Sciatic nerve (tissue), 2 donors: ENCODE results near the gene SYNM. TPM values are rescaled to one million over a fixed set of nuclear protein-coding genes. Genes with fewer than 3 reads are reported as not detected.
"Not testable (repeated sequence)": the region's sequence is repeated elsewhere in the genome, so short reads cannot be mapped to it uniquely, and the experiment has no call there.

Experiments
- ATAC-seq: fragments of 200-7000 bp; cut with Tn5 transposase; one replicate; pipeline ENCODE4 v1.9.1; 2020; ENCODE audit warnings: mild to moderate bottlenecking, moderate library complexity
- DNase-seq: peaks from one replicate; pipeline ENCODE4 v3.0.0-alpha.2; 2020; ENCODE audit warnings: low spot score
- intact Hi-C: fragments of 100-400 bp; cut with DNase I; formaldehyde crosslinking; loops from one replicate; pipeline ENCODE4 v1.14.2; 2022
- total RNA-seq: library from RNA; stranded (reverse); fragmentation: NEBNext Ultra II Directional; extraction: Animal tissue kit (Norgen Biotek cat#: 25700); gene quantifications from one replicate; pipeline ENCODE4 v1.2.1, GENCODE V29; 2021
- donor health status: DM: no; HTN: no; CAD: no.
- donor health status: DM: no; HTN: no; CAD: no.

The SYNM gene
- total RNA-seq, 1 donor from 2014 or later = 33.7 TPM

- DNase-seq (peak; percentile 55), ATAC-seq (no peak)
- intact Hi-C loops = no loop called here
Measured at GRCh38 chr15:99102332-99103235, 2.3 kb upstream of the SYNM start.

GRCh38 chr15:99103279-99103678 lies 1.6 kb upstream of the SYNM start:
- ATAC-seq (no peak), DNase-seq (peak; percentile 49)
- intact Hi-C loops = no loop called here

- intact Hi-C loops = loop anchor here (5.0 kb wide), 2 partner anchors 107 to 1277 kb away; no protein-coding TSS in a partner anchor
- DNase-seq = no peak
Measured at GRCh38 chr15:99105514-99106341, 848 bp downstream of the SYNM start.

GRCh38 chr15:99106417-99107220 lies 1.7 kb downstream of the SYNM start:
- intact Hi-C loops = loop anchor here (5.0 kb wide), 2 partner anchors 106 to 1276 kb away; no protein-coding TSS in a partner anchor
- DNase-seq = no peak
- peak; percentile 52 for ATAC-seq

More at GRCh38 chr15:99105514-99106341, 848 bp downstream of the SYNM start:
- ATAC-seq = peak; percentile 27

GRCh38 chr15:99108993-99109392 lies 4.1 kb downstream of the SYNM start:
- no peak for ATAC-seq
- intact Hi-C loops = loop anchor here (5.0 kb wide), 2 partner anchors 103 to 1273 kb away; no protein-coding TSS in a partner anchor
- DNase-seq = no peak

GRCh38 chr15:99109555-99110021 lies 4.7 kb downstream of the SYNM start:
- intact Hi-C loops = loop anchor here (5.0 kb wide), 2 partner anchors 103 to 1273 kb away; no protein-coding TSS in a partner anchor
- ATAC-seq (no peak), DNase-seq (no peak)

GRCh38 chr15:99110093-99110492 lies 5.2 kb downstream of the SYNM start:
- DNase-seq (no peak), ATAC-seq (no peak)
- intact Hi-C loops = no loop called here

GRCh38 chr15:99110581-99111320 lies 5.9 kb downstream of the SYNM start:
- peak; percentile 55 for ATAC-seq
- intact Hi-C loops = no loop called here
- no peak for DNase-seq

GRCh38 chr15:99111641-99112040 lies 6.8 kb downstream of the SYNM start:
- ATAC-seq, intact Hi-C loops, DNase-seq: not testable (repeated sequence)

GRCh38 chr15:99113547-99114271 lies 8.8 kb downstream of the SYNM start:
- intact Hi-C loops = no loop called here
- DNase-seq (no peak), ATAC-seq (no peak)

GRCh38 chr15:99114511-99115299 lies 9.8 kb downstream of the SYNM start:
- ATAC-seq (no peak), DNase-seq (peak; percentile 51)
- intact Hi-C loops = no loop called here

- ATAC-seq = no peak
- intact Hi-C loops = no loop called here
- peak; percentile 45 for DNase-seq
Measured at GRCh38 chr15:99115300-99116215, 10.7 kb downstream of the SYNM start.

GRCh38 chr15:99117111-99117510 lies 12.2 kb downstream of the SYNM start:
- DNase-seq = peak; percentile 35
- ATAC-seq = no peak
- intact Hi-C loops = no loop called here

GRCh38 chr15:99117563-99118257 lies 12.8 kb downstream of the SYNM start:
- DNase-seq = peak; percentile 43
- ATAC-seq = no peak
- intact Hi-C loops = no loop called here

GRCh38 chr15:99118258-99118632 lies 13.4 kb downstream of the SYNM start:
- no peak for DNase-seq
- intact Hi-C loops = no loop called here
- ATAC-seq = no peak
